Stimulated activated CD4-positive, alpha-beta T cell treated with anti-CD3 and anti-CD28 coated beads, Interleukin-1b, Interleukin-23, amount 100 ng/mL, for 4 hours (primary cell): Measurements from ENCODE around the gene PEX12.
"Not testable (repeated sequence)": the region's sequence is repeated elsewhere in the genome, so short reads cannot be mapped to it uniquely, and the experiment has no call there.

ENCODE experiments used
- DNase-seq, 2 donors: peaks; one replicate each; pipeline ENCODE4 v3.0.0-alpha.2; 2020; ENCODE audit warnings: low read depth in 2 of 2

Gene PEX12

DNA sequence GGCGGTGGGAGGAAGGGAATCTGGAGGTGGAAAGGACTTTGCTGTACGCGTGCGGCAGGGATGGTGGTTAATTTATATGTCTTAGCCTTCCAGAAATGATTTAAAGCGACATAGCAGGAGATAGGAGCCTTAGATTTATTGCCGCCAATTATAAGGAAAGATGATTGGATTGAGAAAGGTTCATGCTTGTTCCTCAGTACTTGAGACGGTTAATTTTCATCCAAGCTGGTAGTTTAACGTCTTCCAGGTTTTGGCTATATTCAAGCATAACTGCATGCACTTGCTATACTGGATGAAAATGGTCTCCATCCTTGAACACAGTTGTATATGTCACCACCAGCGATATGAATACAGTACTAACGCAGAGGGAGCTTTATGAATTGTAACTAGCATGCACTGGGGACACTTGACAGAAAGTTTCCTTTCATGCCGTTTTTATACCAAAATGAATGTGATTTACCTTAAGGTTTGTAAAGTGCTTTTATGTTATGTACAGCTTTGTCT, 610 bp upstream of the PEX12 start:
- no peak for DNase-seq

DNA sequence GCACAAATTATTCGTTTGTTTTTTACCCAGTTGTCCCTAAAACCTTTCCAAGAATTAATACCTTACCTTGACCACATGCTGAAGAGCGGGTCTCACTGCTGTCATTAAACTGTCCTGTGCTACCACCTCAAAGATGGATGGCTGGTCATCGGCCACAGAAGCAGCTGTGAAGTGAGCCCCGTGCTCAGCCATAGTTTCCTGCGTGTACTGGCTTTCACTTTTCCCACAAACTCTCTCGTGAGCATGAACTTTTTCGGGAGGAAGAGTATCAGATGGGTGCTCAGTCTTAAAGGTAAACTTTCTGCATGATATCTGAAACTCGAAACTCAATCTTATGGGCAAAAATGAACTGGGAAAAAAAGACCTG, 558 bp downstream of the PEX12 start:
- no peak for DNase-seq

DNA sequence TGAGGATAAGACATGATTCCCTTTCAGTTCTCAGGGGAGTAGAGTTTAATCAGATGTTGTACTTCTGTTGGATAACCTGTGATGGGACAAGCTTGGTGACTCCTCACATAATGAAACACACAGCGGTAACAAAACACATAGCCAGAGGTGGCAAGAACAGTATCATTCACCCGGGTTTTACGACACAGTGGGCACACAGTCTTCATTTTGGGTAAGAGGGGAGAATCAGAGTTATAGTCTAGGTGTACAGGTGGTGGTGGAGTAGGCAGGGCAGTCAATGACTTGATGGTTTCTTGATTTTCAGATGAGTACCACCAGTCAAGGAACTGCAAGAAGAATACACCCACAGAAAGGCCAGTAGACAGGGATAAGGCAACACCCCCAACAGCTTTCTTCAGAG, 2.6 kb downstream of the PEX12 start:
- no peak for DNase-seq

DNA sequence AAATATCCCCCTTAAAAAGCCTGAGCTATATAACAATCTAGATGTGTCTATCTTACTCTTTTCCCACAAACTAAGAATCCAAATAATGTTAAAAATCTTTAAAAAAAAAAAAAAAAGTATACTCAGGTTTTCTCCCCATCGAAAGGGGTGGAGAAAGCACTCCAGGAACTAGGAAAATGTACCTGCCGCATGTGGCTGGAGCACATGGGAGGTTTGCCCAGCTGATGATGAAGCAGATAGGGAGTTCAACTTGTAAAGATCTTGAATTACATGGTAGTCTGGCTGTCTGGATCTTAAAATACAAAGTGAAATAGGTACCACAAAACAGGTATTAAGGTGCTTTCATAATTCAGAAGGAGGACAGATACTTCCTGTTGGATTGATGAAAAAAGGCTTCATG, 9.0 kb downstream of the PEX12 start:
- DNase-seq, result no peak

DNA sequence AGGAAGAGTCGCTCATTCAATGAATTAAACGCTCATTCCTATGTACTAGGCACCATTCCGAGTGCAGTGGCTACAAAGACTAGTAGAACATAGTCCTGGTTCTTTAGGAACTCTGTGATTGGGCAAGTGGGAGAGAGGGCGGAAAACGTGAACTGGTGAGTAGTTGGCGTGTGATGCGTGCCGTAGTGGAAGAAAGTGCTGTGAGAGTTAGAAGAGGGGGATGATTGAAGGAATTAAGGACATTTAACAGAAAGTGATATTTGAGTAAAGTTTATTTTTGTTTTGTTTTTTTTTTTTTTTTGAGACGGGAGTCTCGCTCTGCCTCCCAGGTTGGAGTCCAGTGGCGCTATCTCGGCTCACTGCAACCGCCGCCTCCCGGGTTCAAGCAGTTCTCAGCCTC, 9.8 kb downstream of the PEX12 start:
- peak in 1 of 2 donors; percentile 37 for DNase-seq

DNA sequence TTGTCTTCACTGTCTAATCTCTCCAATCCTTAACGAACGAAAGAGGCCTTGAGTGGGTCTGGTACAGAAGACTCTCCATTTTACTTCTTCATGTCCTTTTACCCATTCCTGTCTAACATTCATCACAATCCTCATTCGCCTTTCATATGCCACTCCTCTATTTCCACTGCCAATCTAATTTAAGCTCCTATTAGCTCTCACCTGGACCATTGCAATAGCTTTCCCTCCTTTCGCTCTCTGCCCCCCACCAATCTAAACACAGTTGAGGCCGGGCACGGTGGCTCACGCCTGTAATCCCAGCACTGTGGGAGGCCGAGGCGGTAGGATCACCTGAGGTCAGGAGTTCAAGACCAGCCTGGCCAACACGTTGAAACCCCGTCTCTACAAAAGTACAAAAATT, 11.4 kb downstream of the PEX12 start:
- DNase-seq, result no peak

DNA sequence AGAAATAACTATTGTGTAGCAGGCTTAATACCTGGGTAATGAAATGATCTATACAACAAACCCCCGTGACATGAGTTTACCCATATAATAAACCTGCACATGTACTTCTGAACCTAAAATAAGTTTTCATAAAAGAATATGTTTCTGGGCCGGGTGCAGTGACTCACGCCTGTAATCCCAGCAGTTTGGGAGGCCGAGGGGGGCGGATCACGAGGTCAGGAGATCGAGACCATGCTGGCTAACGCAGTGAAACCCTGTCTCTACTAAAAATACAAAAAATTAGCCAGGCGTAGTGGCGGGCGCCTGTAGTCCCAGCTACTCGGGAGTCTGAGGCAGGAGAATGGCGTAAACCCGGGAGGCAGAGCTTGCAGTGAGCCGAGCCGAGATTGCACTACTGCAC, 15.2 kb downstream of the PEX12 start:
- not testable (repeated sequence) for DNase-seq

DNA sequence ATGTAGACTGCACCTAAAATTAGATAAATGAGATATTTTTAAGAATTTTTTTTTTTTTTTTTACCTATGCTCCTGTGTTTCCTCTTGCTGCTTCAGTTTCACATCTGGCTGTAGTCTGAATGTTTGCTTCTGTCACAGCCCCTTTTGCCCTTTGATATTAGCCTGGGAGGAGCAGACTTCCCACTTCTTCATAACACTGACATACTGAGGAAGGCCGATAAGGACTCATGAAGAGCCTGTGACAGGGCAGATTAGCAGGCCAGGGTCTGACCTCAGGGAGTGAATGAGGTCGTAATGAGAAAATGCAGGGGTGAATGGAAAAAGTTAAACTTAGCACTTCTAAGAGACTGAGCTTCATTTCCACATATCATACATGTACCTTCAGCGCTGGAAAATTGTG, 17.7 kb downstream of the PEX12 start, which contains the start of gene SLFN14:
SLFN14 (minus strand) TSS at position 117 of the 400 bp plus-strand sequence. CDS start 2,757 bp downstream, outside the sequence.
- DNase-seq, result no peak

DNA sequence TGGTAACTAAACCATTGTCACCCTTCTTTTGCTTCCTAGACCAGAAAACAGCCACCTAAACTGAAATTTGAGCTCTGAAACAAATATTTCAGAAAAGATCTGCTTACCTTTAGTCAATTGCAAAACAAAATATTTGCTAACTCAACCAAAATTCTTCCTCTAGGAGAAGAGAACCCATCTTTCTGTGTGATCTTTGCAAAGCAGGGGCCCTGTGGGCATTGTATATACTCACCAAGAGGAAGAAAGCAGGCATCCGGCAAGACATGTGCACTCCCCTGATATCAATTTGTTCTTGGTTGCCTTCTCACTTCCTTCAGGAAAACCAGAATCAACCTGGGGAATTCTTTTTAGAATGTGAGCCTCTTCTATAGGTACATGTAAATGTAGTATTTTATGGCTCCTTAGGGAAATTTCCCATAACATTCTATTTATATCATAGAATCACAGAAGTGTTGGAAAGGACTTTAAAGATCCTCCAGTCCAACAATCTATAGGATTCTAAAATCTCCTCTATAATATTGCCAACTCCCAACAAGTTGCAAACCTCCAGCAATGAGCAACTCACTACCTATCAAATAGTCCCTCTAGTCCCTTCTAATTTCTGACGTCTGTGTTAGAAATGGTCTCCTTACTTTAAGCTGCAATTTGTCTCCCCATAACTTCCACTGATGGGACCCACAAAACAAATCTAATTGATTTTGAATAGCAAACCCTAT, 18.7 kb downstream of the PEX12 start:
- DNase-seq, result no peak

DNA sequence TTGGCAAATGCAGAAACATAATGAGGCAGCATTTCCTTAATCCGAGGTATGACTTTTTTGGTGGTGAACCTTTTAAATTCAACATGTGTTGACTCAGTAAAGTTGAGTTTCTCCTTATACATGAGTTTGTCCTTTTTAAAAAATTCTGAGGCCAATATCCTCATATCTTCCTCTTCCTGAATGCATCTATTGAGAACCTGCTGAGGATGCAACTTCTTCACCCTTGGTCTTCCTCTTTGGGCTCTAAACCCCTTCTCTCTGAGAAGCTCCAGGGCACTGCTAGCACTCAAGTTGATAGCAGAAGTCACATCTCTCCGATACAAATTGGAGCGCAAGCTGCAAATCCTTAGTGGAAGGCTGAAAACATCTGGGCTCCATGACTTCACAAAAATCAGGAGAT, 21.0 kb downstream of the PEX12 start:
- DNase-seq, result no peak

DNA sequence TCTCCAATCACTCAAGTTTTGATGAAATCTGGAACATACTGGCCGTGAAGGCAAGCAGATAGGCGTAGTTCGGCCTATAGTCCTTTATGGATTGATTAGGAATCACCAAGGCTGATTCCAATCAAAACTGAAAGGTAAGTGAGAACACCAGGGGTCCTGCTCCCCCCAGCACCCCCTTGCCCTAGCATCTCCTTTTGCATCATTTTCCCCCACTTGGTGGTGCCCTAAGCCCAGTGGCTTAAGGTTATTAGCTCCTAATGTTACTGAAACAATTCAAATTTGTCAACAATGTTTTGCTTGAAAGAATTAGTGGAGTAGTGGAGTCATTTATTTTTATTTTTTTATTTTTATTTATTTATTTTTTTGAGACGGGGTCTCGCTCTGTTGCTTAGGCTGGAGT, 22.7 kb downstream of the PEX12 start:
- no peak for DNase-seq

DNA sequence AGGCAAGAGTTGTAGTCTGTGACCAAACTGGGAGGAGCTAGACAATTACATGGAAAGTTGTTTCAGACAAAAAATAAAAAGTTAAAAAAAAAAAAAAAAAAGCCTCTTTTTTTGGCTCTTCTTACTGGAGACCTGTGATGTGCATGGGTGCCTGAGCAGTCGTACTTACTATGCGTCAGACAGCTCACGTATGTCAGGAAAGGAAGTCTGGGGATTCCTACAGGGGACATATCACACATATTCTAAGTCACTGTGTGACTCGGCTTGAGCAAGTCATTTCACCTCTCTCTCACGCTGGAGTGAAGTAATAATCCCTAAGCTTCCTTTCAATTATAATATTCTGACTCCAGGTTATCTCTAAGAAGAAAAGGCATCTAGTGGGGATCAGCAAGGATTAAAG, 23.7 kb downstream of the PEX12 start:
- no peak for DNase-seq

DNA sequence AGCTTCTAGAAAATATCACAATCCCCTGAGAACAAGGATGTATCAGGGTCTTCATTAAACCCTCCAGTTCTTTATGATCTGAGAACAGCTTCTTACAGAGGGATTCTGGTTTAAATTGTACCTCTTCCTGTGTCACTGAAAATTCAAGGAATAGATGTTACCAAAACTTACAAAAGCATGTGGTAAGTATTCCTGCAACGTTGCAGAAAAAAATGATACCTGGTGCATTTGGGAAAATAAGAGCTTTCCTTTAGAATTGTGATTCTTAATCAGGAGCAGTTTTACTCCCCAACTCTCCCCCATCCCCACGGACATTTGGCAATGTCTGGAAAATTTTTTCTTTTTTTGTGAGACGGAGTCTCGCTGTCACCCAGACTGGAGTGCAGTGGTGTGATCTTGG, 25.1 kb downstream of the PEX12 start:
- DNase-seq, result no peak

DNA sequence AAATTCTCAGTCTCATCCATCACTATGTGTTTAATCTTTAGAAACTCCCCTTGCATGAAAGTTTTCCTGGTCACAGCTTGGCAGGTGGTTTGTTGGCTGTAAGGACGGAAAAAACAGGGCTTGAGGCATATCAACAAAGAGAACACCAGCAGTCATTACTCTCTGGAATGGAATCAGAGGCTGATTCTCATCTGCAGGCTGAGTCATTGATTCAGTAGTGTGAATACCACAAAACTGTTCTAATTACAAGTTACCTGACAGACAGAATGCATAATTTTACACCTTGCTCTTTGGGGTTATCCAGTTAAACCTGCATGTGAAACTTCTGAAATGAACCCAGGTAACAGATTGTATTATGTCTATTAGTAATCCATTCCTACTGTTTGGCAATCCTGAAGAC, 29.4 kb downstream of the PEX12 start:
- no peak for DNase-seq

DNA sequence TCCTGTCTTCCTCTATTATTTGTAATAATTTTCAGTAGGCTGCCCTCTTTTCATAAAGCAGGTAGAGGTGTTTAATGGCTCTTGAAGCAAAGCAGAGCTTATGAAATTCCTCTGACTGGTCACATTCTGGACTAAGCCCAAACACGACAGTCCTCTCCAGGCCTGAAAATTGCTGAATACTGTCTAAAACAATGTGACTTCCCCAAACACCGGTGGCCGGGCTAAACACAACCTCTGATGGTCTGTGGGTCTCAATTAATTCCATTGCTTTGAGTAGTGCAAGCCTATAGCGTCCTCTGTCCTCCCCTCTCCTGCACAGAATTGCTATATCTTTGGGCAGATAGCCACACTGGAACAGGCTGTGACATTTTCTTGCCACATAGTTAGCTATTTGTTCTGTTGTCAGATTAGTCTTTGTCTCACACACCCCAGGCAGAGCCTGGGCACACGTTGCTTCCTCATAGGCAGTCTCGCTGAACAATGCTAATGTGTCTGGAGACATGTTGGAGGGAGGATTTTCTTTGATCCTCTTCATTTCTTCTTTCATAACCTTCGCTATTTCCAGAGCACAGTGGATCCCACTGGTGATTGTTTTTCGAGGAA, 30.1 kb downstream of the PEX12 start:
- no peak for DNase-seq

DNA sequence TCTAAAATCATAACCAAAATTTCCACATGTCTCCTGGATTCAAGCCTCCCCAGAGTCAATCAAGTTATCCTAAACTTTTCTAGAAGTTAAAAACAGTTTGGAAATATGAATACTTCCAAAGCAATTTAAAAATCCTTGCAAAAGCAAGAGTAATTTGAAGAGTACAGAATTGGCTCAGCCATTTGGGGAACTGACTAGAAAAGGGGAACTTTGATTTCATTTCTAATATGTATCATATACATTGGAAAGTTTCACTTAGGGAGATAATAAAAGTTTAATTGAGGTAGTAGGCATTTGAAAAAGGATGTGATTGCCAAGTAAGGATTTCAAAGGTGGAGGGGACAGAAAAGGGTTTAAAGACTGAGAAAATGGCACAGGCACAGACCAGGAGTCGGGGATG, 31.9 kb downstream of the PEX12 start:
- no peak for DNase-seq

DNA sequence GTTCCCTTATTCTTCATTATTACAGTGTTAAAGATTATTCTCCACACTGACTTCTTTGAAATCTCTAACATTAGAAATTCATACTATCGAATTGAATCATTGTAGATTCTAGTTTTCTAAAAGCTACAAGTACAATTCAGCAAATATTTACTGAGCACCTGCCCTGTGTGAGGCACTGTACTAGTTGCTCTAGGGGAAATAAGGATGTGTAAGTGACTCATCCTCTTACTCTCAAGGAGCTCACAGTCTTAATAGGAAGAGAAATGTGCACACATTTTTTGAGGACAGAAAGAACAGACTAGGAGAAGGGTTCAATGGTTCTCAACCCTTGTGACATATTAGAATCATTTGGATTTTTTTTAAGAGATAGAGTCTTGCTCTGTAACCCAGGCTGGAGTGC, 33.2 kb downstream of the PEX12 start:
- no peak for DNase-seq

DNA sequence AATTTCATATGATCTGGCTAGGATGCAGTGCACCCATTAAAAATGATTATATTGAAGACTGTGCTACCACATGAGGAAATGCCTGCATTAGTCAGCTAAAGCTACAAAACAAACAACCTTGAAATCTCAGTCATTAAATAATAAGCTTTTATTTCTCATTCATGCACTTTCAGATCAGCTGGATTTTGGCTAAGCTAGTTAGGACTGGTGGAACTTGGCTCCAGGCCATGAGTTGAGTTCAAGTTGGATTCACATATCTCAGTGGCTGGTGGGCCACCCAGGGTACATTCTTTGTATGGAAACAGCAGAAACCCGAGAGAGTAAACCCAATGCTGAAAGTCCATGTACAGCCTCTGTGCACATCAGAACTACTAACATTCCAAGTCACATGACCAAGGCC, 34.5 kb downstream of the PEX12 start:
- no peak for DNase-seq

DNA sequence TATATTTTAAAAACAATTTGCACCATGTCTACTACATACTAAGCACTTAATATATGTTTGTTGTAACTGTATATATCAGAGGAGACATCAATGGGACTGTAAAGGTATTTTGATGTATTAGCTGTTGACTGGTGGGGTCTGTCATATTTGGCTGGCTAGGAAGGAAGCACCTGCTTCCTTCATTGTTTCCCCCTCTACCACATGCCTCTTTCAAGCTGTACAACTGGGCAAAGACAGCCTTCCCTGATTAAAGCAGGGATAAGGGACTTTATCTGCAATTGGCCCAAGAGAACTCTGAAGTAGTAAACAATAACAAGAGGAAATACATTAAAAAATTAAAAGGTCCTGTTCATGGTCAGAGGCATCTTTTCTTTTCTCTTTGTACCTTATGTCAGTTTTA, 35.4 kb downstream of the PEX12 start:
- no peak for DNase-seq

DNA sequence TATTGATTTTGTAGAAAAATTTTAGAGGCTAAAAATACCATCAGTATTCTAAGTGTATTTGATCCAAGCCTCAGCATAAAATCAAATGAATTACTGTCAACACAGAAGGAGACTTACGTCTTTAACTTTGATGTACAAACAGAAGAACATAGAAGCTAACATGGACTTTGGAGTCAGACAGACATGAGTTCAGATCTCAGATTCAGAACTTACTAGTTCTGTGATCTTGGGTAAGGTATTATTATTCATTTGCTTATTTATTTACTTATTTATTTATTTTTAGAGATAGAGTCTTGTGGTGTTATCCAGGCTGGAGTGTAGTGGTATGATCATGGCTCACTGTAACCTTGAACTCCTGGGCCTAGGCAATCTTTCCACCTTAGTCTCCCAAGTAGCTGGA, 36.9 kb downstream of the PEX12 start:
- DNase-seq, result no peak

DNA sequence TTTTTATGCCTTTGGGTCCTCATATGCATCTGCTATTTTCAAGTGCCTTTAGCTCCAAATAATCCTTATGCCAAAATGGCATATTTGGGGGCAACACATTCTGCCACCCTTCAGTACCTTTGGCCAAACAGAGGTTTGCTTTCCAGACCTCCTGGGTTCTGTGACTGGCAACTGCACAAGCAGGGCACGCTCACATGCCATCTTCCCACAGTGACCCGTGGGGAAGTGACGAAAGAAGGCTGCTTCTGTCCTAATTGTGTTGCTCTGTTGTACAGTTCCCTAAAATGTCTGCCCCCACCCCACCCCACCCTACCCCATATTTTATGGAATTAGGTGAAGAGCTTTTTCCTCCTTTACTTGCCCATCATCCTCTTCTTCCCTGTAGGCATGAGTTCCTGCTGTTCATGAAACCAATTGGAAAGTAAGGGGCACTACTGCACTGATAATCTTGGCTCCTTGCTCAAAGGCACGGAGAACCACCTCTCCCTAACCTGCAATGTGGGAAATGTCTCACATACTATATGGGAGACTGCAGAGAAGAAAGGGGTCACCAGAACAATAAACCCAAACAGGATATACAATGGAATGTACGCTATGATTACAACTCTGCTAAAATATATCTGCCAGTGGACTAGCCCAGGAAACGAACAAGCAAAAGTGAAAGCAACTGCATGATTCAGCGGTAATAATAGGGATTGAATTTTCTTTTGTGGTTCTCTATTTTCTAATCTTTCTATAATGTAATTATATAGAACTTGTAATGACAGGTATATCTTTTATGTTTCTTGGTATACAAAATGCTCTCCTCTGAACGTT, 37.6 kb downstream of the PEX12 start:
- DNase-seq, result no peak

DNA sequence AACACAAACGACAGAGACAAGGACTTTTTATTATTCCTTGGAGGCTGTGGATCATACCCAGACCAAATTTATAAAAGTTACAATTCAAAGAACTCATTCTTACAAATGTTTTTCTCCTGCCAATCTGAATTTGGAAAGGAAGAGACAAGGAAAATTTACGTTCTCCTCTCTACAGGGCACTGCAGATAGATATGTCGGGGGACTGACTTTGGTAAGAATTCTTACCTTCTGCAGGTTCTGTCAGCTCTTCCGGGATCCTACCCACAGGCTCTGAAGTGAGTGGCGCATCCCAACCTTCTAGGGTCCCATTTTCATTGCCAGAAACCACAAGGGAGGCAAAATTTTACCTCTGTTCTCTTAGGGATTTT, 38.7 kb downstream of the PEX12 start:
- DNase-seq, result no peak

DNA sequence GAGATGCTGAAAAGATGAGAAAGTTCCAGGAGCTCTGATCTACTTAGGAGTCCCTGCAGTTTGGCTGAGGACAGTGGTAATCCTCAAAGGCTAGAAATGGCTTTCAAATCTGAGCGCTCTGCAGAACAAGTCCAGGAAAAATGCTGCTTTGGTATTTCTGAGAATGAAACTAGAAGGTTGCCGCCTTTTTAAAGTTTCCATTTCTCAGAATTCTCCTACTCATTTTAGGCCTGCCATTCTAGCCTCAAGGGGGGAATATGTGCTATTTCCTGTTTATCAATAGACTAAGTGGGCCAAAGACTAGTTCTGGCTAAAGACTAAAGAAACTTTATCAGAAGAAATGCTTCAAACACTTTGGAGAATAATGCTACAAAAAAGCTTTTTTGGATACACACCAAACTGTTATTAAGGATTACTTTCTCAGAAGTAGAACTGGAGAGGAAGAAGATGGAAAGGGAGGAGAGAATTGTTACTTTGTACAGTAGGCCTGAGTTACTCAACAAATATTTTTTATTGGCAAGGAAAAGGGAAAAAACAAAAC, 40.7 kb downstream of the PEX12 start, which contains the start of gene SLFN12L:
SLFN12L (minus strand) TSS at position 78 of the 541 bp plus-strand sequence. CDS start 15,314 bp downstream, outside the sequence.
- DNase-seq, result no peak
